SK-N-MC (cell line): ENCODE data around the gene IFT80.
A peak's percentile ranks its signal among the peaks of the same experiment; 100 is the strongest.

Experiments
- DNase-seq: peaks from one replicate; pipeline ENCODE4 v3.0.0-alpha.2; 2011; ENCODE audit warnings: low read depth, low spot score
- H3K27ac ChIP-seq: fragments of 200-600 bp; sonication (generic); 2 replicates; pipeline ENCODE4 v1.5.1; 2016; ENCODE audit warnings: mixed run types
- H3K36me3 ChIP-seq: fragments of 200-600 bp; sonication (generic); 2 replicates; pipeline ENCODE4 v1.6.1; 2017; ENCODE audit warnings: antibody characterized with exemption, low read length, mixed read lengths; ENCODE audit not compliant: insufficient read depth
- H3K4me3 ChIP-seq: fragments of 200-600 bp; sonication (generic); 2 replicates; pipeline ENCODE4 v1.5.1; 2016
- H3K9ac ChIP-seq: fragments of 200-600 bp; sonication (generic); 2 replicates; pipeline ENCODE4 v1.8.0; 2017; ENCODE audit warnings: mixed run types, mixed read lengths; ENCODE audit not compliant: insufficient read length
- H3K9me3 ChIP-seq: fragments of 200-600 bp; sonication (generic); 2 replicates; pipeline ENCODE4 v1.6.1; 2017; ENCODE audit warnings: low read depth, mild to moderate bottlenecking, antibody characterized with exemption, low read length, moderate library complexity, mixed read lengths
- EZH2 ChIP-seq: fragments of 200-600 bp; sonication (generic); IDR thresholded peaks from one replicate; pipeline ENCODE4 v1.6.1; 2017; ENCODE audit warnings: antibody characterized with exemption
- FOXP2 ChIP-seq: optimal IDR thresholded peaks from 2 replicates; pipeline ENCODE3; 2011; ENCODE audit warnings: mild to moderate bottlenecking, moderate library complexity; ENCODE audit not compliant: insufficient read depth; ENCODE audit errors: extremely low read length, control extremely low read depth
- POLR2AphosphoS5 ChIP-seq: IDR thresholded peaks from 2 replicates; pipeline ENCODE4 v1.6.1; 2012; ENCODE audit warnings: mild to moderate bottlenecking, low read depth, low read length, borderline replicate concordance

The IFT80 gene

DNA sequence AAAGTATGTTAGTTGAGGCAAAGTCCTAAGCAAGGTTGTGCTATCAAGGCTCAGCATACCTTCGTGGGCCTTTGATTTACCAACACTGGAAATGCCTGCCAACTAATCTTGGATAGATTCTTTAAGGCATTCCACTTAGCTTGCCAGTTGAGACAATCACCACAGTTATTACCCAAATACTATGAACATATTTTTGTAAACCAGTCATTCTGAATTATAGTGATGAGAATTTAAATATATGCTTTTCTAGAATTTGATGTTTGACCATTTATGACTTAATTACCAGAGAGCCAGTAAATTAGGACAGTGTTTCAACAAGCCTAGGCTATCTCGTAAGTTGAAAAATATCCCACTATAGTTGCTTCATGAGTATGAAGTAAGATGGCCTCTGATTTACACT is 35.0 kb upstream of the IFT80 start:
- Histone ChIP-seq H3K9ac (no peak overlapping the region), H3K27ac (no peak overlapping the region), H3K9me3 (no peaks in the 10 kb centered on the region), H3K4me3 (no peak overlapping the region), H3K36me3 (peaks cover 86% of the 10 kb centered on the region)
- no peak for TF ChIP-seq FOXP2
- TF ChIP-seq POLR2AphosphoS5, result no peak
- TF ChIP-seq EZH2, result no peak
- no peak for DNase-seq

DNA sequence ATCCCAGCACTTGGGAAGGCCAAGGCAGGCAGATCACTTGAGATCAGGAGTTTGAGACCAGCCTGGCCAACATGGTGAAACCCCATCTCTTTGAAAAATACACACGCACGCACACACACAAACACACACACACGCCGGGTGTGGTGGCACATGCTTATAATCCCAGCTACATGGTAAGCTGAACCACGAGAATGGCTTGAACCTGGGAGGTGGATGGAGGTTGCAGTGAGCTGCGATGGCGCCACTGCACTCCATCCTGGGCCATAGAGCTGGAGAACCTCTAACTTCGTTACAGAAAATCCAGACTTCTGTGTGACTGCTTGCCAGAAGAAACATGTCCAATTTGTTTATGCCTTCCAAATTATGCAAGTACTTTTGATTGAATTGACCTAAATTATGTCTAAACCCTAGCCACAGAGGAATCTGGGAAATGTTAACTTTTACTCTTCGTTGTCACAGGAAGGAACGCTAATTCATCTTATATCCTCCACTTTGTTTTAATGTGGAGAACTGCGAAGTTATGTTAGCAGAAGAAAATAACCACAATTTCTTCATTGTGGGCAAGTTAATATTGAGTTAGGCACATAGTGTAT is 28.9 kb upstream of the IFT80 start:
- no peak for TF ChIP-seq FOXP2
- no peak for TF ChIP-seq EZH2
- TF ChIP-seq POLR2AphosphoS5, result no peak
- Histone ChIP-seq H3K27ac (no peak overlapping the region), H3K9ac (no peak overlapping the region), H3K4me3 (no peak overlapping the region), H3K9me3 (no peaks in the 10 kb centered on the region), H3K36me3 (peaks cover 100% of the 10 kb centered on the region)
- no peak for DNase-seq

DNA sequence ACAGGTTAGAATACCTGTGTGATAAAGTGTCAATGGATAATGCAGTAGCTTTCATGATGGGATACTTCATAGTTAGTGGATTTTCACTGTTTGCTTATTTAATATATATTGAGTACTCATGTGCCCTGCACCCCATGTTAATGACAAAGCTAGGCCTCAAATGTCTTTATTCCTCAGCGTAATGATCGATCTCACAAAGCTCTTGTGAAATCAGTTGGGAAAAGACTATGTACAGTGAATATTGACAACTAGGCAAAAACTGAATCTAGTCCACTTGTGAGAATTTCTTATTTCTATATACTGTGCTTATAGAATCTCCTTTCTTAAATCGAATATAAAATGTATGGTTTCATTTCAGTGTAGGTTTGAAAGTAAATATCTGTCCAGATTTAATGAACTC is 18.3 kb upstream of the IFT80 start:
- TF ChIP-seq EZH2 (no peak), FOXP2 (no peak), POLR2AphosphoS5 (no peak)

GRCh38 chr3:160413613-160414248 is 14.7 kb upstream of the IFT80 start:
- Histone ChIP-seq H3K27ac (peak overlapping the region; percentile 32; the same call in 1 of the 2 replicates), H3K4me3 (no peak overlapping the region), H3K36me3 (peaks cover 95% of the 10 kb centered on the region), H3K9me3 (no peaks in the 10 kb centered on the region), H3K9ac (no peak overlapping the region)
- TF ChIP-seq FOXP2, result no peak
- peak; percentile 71 for DNase-seq

More for the DNA sequence above, 18.3 kb upstream of the IFT80 start:
- Histone ChIP-seq H3K9me3 (no peaks in the 10 kb centered on the region), H3K9ac (no peak overlapping the region), H3K27ac (peak overlapping the region; percentile 51), H3K4me3 (no peak overlapping the region), H3K36me3 (peaks cover 99% of the 10 kb centered on the region)
- DNase-seq, result no peak

- no peak for DNase-seq
- TF ChIP-seq POLR2AphosphoS5 (no peak), FOXP2 (no peak), EZH2 (no peak)
- Histone ChIP-seq H3K9me3 (no peaks in the 10 kb centered on the region), H3K4me3 (no peak overlapping the region), H3K36me3 (peaks cover 94% of the 10 kb centered on the region), H3K27ac (no peak overlapping the region), H3K9ac (no peak overlapping the region)
Measured at GRCh38 chr3:160412477-160412876, 13.5 kb upstream of the IFT80 start.

GRCh38 chr3:160409812-160410610 is 11.0 kb upstream of the IFT80 start:
- Histone ChIP-seq H3K9ac (no peak overlapping the region), H3K9me3 (no peaks in the 10 kb centered on the region), H3K4me3 (no peak overlapping the region), H3K27ac (peak overlapping the region; percentile 49; the same call in 1 of the 2 replicates), H3K36me3 (peaks cover 93% of the 10 kb centered on the region)
- DNase-seq, result no peak
- TF ChIP-seq FOXP2 (no peak), POLR2AphosphoS5 (no peak; the same call in 1 of the 2 replicates), EZH2 (no peak)

- no peak for TF ChIP-seq EZH2
- no peak for TF ChIP-seq POLR2AphosphoS5
- no peak for TF ChIP-seq FOXP2
- Histone ChIP-seq H3K27ac (peak overlapping the region; percentile 53), H3K9ac (peak overlapping the region; percentile 100), H3K9me3 (no peaks in the 10 kb centered on the region), H3K4me3 (peak overlapping the region; percentile 98), H3K36me3 (peaks cover 81% of the 10 kb centered on the region)
- no peak for DNase-seq
Measured at GRCh38 chr3:160403796-160404470, 4.9 kb upstream of the IFT80 start.

- TF ChIP-seq FOXP2 (no peak), POLR2AphosphoS5 (no peak), EZH2 (no peak)
- Histone ChIP-seq H3K27ac (peak overlapping the region; percentile 53), H3K9me3 (no peaks in the 10 kb centered on the region), H3K9ac (peak overlapping the region; percentile 100), H3K36me3 (peaks cover 73% of the 10 kb centered on the region), H3K4me3 (peak overlapping the region; percentile 98)
- DNase-seq, result no peak
Measured at GRCh38 chr3:160403028-160403545, 4.1 kb upstream of the IFT80 start.
